Prostate gland (tissue), 2 donors: ENCODE measurements around the gene SLC43A3. TPM values are rescaled to one million over a fixed set of nuclear protein-coding genes. Genes with fewer than 3 reads are reported as not detected.

Experiments used
- DNase-seq: peaks from one replicate; pipeline ENCODE4 v3.0.0-alpha.2; 2019; ENCODE audit warnings: low spot score
- H3K27ac ChIP-seq, 2 donors: fragments of 200-600 bp; sonication (generic); 2 replicates each; pipeline ENCODE4 v1.5.1; 2017 to 2019
- H3K27me3 ChIP-seq: fragments of 200-600 bp; sonication (generic); replicated peaks from 2 replicates; pipeline ENCODE4 v1.5.1; 2019; ENCODE audit not compliant: insufficient read depth
- H3K36me3 ChIP-seq, 2 donors: fragments of 200-600 bp; sonication (generic); 1 replicate in 1 of 2; 2 replicates in 1 of 2; pipeline versions ENCODE4 v1.5.1 to v1.8.1; 2017 to 2019
- H3K4me1 ChIP-seq: fragments of 200-600 bp; sonication (generic); replicated peaks from 2 replicates; pipeline ENCODE4 v1.5.1; 2019
- H3K4me3 ChIP-seq, 2 donors: fragments of 200-600 bp; sonication (generic); 2 replicates each; pipeline ENCODE4 v1.5.1; 2017 to 2019
- H3K9me3 ChIP-seq: fragments of 200-600 bp; sonication (generic); 2 replicates; pipeline ENCODE4 v1.5.1; 2017
- CTCF ChIP-seq, 4 experiments: fragments of 200-600 bp in 2 of 4; fragments of 450-650 bp in 2 of 4; sonication (generic) in 2 of 4; IDR thresholded peaks; 1 replicate in 3 of 4; 2 replicates in 1 of 4; pipeline ENCODE4 v1.5.1; 2016 to 2019; ENCODE audit warnings: antibody characterized with exemption in 4 of 4, mild to moderate bottlenecking in 2 of 4, moderate library complexity in 2 of 4
- POLR2A ChIP-seq: fragments of 450-650 bp; IDR thresholded peaks from one replicate; pipeline ENCODE4 v1.6.1; 2016; ENCODE audit warnings: antibody characterized with exemption, mild to moderate bottlenecking
- POLR2AphosphoS5 ChIP-seq: sonication (generic); formaldehyde crosslinking; IDR thresholded peaks from one replicate; pipeline ENCODE4 v1.6.1; 2017; ENCODE audit warnings: antibody characterized with exemption
- WGBS: methylation state at CpG from one replicate; pipeline ENCODE4 v1.1.5; 2018; 5-methylcytosine and 5-hydroxymethylcytosine counted together
- intact Hi-C: fragments of 100-400 bp; cut with DNase I; formaldehyde crosslinking; loops from one replicate; pipeline ENCODE4 v1.14.2; 2022
- total RNA-seq, 2 donors: library from RNA; depleted of rRNA; stranded (reverse); fragments of >200 nt; gene quantifications; one replicate each; pipeline ENCODE4 v1.1.0, GENCODE V29; 2016

The SLC43A3 gene
- total RNA-seq, 2 donors from 2014 or later: 23.3 to 39.8 TPM

- 61% methylated on average over 9 of the region's 9 CpGs for WGBS
- H3K27me3 ChIP-seq: peaks cover 2% of the 10 kb centered on the region
- no peaks in the 10 kb centered on the region for H3K36me3 ChIP-seq
- H3K4me1 ChIP-seq: no peaks in the 10 kb centered on the region
- no peak overlapping the region for H3K27ac ChIP-seq
- no peak for DNase-seq
- intact Hi-C loops: no loop called here
- no peaks in the 10 kb centered on the region for H3K9me3 ChIP-seq
- no peak for TF ChIP-seq POLR2AphosphoS5
- no peak for TF ChIP-seq POLR2A
- no peak overlapping the region for H3K4me3 ChIP-seq
These were observed 17.6 kb upstream of the SLC43A3 start for GRCh38 chr11:57444362-57445121.

- no peaks in the 10 kb centered on the region for H3K27me3 ChIP-seq
- 78% methylated on average over 4 of the region's 4 CpGs for WGBS
- no peaks in the 10 kb centered on the region for H3K9me3 ChIP-seq
- H3K4me1 ChIP-seq: no peaks in the 10 kb centered on the region
- intact Hi-C loops: no loop called here
- no peak overlapping the region for H3K4me3 ChIP-seq
- no peak overlapping the region for H3K27ac ChIP-seq
- TF ChIP-seq CTCF (IDR thresholded peaks at IDR 0.05) (no peak), POLR2A (no peak), POLR2AphosphoS5 (no peak)
- no peaks in the 10 kb centered on the region for H3K36me3 ChIP-seq
- DNase-seq: no peak
These were observed 14.0 kb upstream of the SLC43A3 start for GRCh38 chr11:57440744-57441414.

- Histone ChIP-seq H3K36me3 (no peaks in the 10 kb centered on the region), H3K4me3 (no peak overlapping the region), H3K9me3 (no peaks in the 10 kb centered on the region), H3K27ac (no peak overlapping the region), H3K4me1 (no peaks in the 10 kb centered on the region), H3K27me3 (no peaks in the 10 kb centered on the region)
- TF ChIP-seq CTCF (IDR thresholded peaks at IDR 0.05) (no peak), POLR2A (no peak)
- WGBS: 84% methylated on average over 6 of the region's 6 CpGs
- no peak for DNase-seq
- intact Hi-C loops: no loop called here
These were observed 12.9 kb upstream of the SLC43A3 start for GRCh38 chr11:57439786-57440185.

- Histone ChIP-seq H3K4me3 (no peak overlapping the region), H3K27me3 (no peaks in the 10 kb centered on the region), H3K27ac (no peak overlapping the region), H3K9me3 (no peaks in the 10 kb centered on the region), H3K36me3 (no peaks in the 10 kb centered on the region), H3K4me1 (no peaks in the 10 kb centered on the region)
- TF ChIP-seq CTCF (IDR thresholded peaks at IDR 0.05): no peak
- TF ChIP-seq POLR2A: no peak
- no peak for TF ChIP-seq POLR2AphosphoS5
- no peak for DNase-seq
- intact Hi-C loops: no loop called here
- WGBS: 87% methylated on average over 12 of the region's 12 CpGs
These were observed 11.7 kb upstream of the SLC43A3 start for GRCh38 chr11:57438345-57439285.

- H3K4me1 ChIP-seq: no peaks in the 10 kb centered on the region
- no peaks in the 10 kb centered on the region for H3K36me3 ChIP-seq
- H3K4me3 ChIP-seq: no peak overlapping the region
- H3K27ac ChIP-seq: no peak overlapping the region
- TF ChIP-seq POLR2A (no peak), CTCF (IDR thresholded peaks at IDR 0.05) (no peak), POLR2AphosphoS5 (no peak)
- no peaks in the 10 kb centered on the region for H3K27me3 ChIP-seq
- WGBS: 92% methylated on average over 7 of the region's 7 CpGs
- no peaks in the 10 kb centered on the region for H3K9me3 ChIP-seq
- DNase-seq: no peak
- intact Hi-C loops: no loop called here
These were observed 9.1 kb upstream of the SLC43A3 start for GRCh38 chr11:57436031-57436430.
